Measurements from ENCODE around the gene LAMA3. TPM values are rescaled to one million over a fixed set of nuclear protein-coding genes. Genes with fewer than 3 reads are reported as not detected.

Gene LAMA3
- polyA plus RNA-seq, 1 of the 3 experiments (the other 2 are of a cell fraction): 3.5 TPM

DNA sequence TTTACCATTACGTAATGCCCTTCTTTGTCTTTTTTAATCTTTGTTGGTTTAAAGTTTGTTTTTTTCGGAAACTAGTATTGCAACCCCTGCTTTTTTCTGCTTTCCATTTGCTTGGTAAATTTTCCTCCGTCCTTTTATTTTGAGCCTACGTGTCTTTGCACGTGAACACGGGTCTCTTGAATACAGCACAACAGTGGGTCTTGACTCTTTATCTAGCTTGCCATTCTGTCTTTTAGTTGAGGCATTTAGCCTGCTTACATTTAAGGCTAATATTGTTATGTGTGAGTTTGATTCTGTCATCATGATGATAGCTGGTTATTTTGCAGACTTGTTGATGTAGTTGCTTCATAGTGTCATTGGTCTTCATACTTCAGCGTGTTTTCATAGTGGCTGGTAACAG, 287.9 kb downstream of the LAMA3 start:
- Histone ChIP-seq H4K20me1 (ENCODE audit: insufficient read depth) (no peaks in the 10 kb centered on the region), H3K27ac (ENCODE audit: low read depth in 2 of 2, low read length in 1 of 2) (no peak overlapping the region), H3F3A (replicated peaks; ENCODE audit: insufficient read depth) (no peaks in the 10 kb centered on the region), H3K9me3 (no peaks in the 10 kb centered on the region; the same call in 1 of the 2 replicates), H2AFZ (ENCODE audit: low read depth) (no peak overlapping the region), H3K4me2 (no peak overlapping the region), H3K27me3 (ENCODE audit: insufficient read depth) (no peaks in the 10 kb centered on the region), H3K4me3 (ENCODE audit: low read depth in 2 of 2, low read length in 1 of 2) (no peak overlapping the region), H3K4me1 (ENCODE audit: control insufficient read depth in 1 of 2, insufficient read depth in 2 of 2, low read depth in 1 of 2, low read length in 1 of 2) (peaks cover 3 to 8% of the 10 kb centered on the region in 2 experiments; a peak in 1 of 4 replicates), H3K79me2 (ENCODE audit: insufficient read depth) (no peaks in the 10 kb centered on the region), H3K9me2 (no peaks in the 10 kb centered on the region), H3K9ac (no peak overlapping the region), H3K36me3 (replicated peaks in 1 of 2; ENCODE audit: control insufficient read depth in 1 of 2, insufficient read depth in 2 of 2, low read length in 1 of 2) (no peaks in the 10 kb centered on the region)
- POLR2A ChIA-PET: no interaction called here
- CTCF ChIA-PET: no interaction called here
- TF ChIP-seq JUND (IDR thresholded peaks at IDR 0.05): no peak
- TF ChIP-seq MAX (IDR thresholded peaks at IDR 0.05; ENCODE audit: low read depth): no peak
- TF ChIP-seq RAD21 (IDR thresholded peaks at IDR 0.05; ENCODE audit: low read length): no peak
- no peak for TF ChIP-seq TAF1 (IDR thresholded peaks at IDR 0.05; ENCODE audit: borderline replicate concordance, low read depth, low read length)
- TF ChIP-seq RXRA (IDR thresholded peaks at IDR 0.05; ENCODE audit: borderline replicate concordance, low read depth): no peak
- TF ChIP-seq YY1 (IDR thresholded peaks at IDR 0.05; ENCODE audit: low read depth): no peak
- no peak for TF ChIP-seq RFX5 (IDR thresholded peaks at IDR 0.05; ENCODE audit: low read length)
- TF ChIP-seq GABPA (IDR thresholded peaks at IDR 0.05; ENCODE audit: low read depth): no peak
- TF ChIP-seq FOXM1 (IDR thresholded peaks at IDR 0.05; ENCODE audit: low read depth): no peak
- no peak for TF ChIP-seq IRF3 (IDR thresholded peaks at IDR 0.05; ENCODE audit: low read depth, low read length)
- 90% methylated on average over 7 of the region's 7 CpGs for WGBS (ENCODE audit: low lambda C conversion rate)
- no peak for DNase-seq

DNA sequence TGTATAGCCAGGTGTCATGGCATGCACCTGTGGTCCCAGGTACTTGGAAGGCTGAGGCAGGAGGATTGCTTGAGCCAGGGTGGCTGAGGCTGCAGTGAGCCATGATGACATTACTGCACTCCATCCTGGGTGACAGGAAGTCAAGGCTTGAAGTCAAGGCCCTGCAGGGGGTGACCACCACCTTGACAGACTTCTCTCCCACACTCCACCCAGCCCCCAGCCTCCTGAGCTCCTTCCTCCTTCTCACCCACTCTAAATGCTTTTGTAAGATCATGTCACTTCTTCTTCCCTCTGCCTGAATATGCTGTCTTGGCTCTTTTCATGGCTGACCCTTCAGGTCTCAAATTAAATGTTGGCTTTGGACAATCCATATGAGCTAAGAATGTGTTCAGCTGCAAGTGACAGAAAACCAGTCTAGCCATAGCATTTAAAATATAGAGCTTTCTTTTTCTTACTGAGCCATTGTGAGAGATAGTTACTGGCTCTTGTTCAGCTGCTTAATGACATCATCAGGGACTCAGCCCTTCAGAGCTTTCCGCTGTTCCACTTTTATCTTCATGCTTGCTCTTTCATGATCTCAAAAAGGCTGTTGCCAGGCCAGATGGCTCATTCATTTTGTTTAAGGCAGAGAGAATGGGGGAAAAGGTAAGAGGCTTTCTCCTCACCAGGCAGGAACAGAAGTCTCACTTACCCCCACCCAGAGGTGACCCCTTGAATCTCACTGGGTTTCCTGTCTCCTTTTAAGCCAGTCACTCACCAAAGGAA, 288.6 kb downstream of the LAMA3 start:
- H3K4me1 ChIP-seq (ENCODE audit: control insufficient read depth in 1 of 2, insufficient read depth in 2 of 2, low read depth in 1 of 2, low read length in 1 of 2): peaks cover 3 to 15% of the 10 kb centered on the region in 2 experiments; a peak in 2 of 4 replicates
- ChIA-PET CTCF (no interaction called here), POLR2A (no interaction called here)
- no peak for DNase-seq
- no peaks in the 10 kb centered on the region for H3K9me2 ChIP-seq
- H3K36me3 ChIP-seq (replicated peaks in 1 of 2; ENCODE audit: control insufficient read depth in 1 of 2, insufficient read depth in 2 of 2, low read length in 1 of 2): no peaks in the 10 kb centered on the region
- H3K9me3 ChIP-seq: no peaks in the 10 kb centered on the region; the same call in 1 of the 2 replicates
- H4K20me1 ChIP-seq (ENCODE audit: insufficient read depth): no peaks in the 10 kb centered on the region
- H3F3A ChIP-seq (replicated peaks; ENCODE audit: insufficient read depth): peaks cover 2% of the 10 kb centered on the region
- H3K27me3 ChIP-seq (ENCODE audit: insufficient read depth): no peaks in the 10 kb centered on the region
- no peak overlapping the region for H2AFZ ChIP-seq (ENCODE audit: low read depth)
- TF ChIP-seq RAD21 (IDR thresholded peaks at IDR 0.05; ENCODE audit: low read length) (no peak), TCF12 (IDR thresholded peaks at IDR 0.05) (no peak), FOSL2 (IDR thresholded peaks at IDR 0.05; ENCODE audit: borderline replicate concordance, low read depth) (no peak), NRF1 (IDR thresholded peaks at IDR 0.05; ENCODE audit: low read depth, low read length) (no peak), NFIC (IDR thresholded peaks at IDR 0.05; ENCODE audit: borderline replicate concordance) (no peak), EZH2phosphoT487 (IDR thresholded peaks at IDR 0.05; ENCODE audit: borderline replicate concordance, low read depth) (no peak), TEAD4 (IDR thresholded peaks at IDR 0.05; ENCODE audit: borderline replicate concordance, insufficient read depth) (no peak), REST (IDR thresholded peaks at IDR 0.05; ENCODE audit: low read depth, low read length) (no peak), IRF3 (IDR thresholded peaks at IDR 0.05; ENCODE audit: low read depth, low read length) (no peak)
- TF ChIP-seq, protein P1, sequence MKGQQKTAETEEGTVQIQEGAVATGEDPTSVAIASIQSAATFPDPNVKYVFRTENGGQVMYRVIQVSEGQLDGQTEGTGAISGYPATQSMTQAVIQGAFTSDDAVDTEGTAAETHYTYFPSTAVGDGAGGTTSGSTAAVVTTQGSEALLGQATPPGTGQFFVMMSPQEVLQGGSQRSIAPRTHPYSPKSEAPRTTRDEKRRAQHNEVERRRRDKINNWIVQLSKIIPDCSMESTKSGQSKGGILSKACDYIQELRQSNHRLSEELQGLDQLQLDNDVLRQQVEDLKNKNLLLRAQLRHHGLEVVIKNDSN (IDR thresholded peaks at IDR 0.05; ENCODE audit: borderline replicate concordance, low read depth): no peak
- H3K79me2 ChIP-seq (ENCODE audit: insufficient read depth): no peaks in the 10 kb centered on the region
- no peak overlapping the region for H3K9ac ChIP-seq
- no peak overlapping the region for H3K27ac ChIP-seq (ENCODE audit: low read depth in 2 of 2, low read length in 1 of 2)
- H3K4me2 ChIP-seq: no peak overlapping the region
- no peak overlapping the region for H3K4me3 ChIP-seq (ENCODE audit: low read depth in 2 of 2, low read length in 1 of 2)
- WGBS (ENCODE audit: low lambda C conversion rate): 100% methylated on average over 1 of the region's 1 CpG

All from SK-N-SH (cell line).